GM21737 (cell line): Measurements from ENCODE around the gene KLK2.
A peak's percentile ranks its signal among the peaks of the same experiment; 100 is the strongest.
"Not testable (repeated sequence)": the region's sequence is repeated elsewhere in the genome, so short reads cannot be mapped to it uniquely, and the experiment has no call there.

Experiments used
- ATAC-seq: cut with Tn5 transposase; IDR thresholded peaks from one replicate; pipeline ENCODE4 v1.9.1; 2021; ENCODE audit warnings: mild to moderate bottlenecking, moderate library complexity; ENCODE audit not compliant: unreplicated experiment

The KLK2 gene

DNA sequence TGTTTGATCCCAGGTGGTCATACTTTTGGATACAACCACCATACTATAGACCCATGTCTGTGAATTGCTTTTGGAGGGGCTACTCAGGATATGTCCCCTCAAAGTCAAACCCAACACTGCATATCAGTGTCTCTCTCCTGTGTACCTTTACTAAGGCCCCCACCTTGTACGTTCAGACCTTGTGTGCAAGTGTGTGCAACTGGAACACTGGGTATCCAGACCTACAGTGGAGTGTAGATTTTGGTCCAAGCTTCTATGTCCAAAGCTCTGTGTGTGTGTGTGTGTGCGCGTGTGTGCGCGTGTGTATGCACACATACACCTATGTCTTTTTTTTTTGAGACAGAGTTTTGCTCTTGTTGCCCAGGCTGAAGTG lies 18.0 kb downstream of the KLK2 start:
- no peak for ATAC-seq

DNA sequence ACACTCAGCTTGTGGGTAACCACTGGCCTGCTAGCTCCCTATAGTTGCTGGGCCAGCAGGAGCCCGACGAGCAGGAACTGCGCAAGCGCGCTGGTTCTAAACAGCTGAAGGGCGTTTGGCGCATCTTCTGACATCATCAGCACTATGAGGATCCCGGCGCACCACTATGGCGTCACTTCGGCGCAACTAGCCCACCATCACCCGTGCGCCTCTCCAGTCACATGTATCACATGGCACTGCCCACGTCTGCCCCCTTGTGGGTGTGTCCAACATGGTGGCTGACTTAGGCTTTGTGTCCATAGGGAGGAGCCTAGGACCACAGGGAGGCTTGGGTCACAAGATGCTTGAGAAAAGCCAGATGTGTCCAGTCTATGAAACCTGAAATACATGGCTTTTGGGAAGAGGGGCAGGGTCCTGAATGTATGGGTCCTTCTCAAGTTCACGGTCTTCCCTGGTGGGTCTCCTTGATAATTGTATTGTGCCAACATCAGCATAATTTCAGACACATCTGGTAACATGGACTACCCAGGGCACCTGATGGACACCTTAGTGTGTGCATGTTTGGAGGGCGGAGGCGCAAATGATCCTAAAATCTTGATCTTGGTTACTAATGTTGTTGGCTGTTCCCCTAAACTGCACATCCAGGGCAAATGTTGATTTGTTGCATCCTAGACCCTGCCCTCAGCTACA lies 20.0 kb downstream of the KLK2 start:
- no peak for ATAC-seq

DNA sequence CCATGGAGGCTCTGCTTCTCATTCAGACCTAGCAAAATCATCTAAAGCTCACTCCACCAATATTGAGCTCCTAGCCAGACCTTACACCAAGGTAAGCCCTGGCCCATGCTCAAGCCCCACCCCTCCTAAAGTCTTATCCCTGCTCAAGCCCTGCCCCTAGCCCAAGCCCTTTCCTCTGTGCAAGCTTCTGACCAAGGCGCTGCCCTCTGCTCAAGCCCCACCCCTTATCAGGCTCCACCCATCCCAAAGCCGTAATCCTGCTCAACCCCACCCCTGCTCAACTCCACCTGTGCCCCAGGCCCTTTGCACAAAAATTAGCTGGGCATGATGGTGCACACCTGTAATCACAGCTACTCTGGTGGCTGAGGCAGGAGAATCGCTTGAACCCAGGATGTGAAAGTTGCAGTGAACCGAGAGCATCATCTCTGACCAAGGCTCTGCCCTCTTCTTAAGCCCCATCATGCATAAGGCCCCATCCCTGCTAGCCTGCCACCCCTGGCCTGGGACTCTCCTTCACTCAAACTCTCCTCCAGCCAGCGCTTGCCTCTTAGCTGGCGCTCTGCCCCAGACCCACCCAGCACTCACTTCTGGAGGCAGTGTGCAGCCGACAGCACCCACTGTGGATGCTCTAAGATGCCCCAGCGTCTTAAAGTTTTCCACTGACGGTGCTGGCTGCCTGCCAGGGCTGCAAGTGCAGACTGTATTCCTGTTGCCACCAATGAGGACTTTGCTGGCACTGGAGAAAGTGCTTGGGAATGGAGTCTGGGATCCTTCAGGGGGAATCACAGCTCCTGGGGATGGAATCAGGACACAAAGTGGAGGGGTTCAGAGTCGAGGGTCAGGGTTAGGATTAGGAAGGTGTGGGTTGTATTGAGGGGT lies 21.5 kb downstream of the KLK2 start:
- no peak for ATAC-seq

DNA sequence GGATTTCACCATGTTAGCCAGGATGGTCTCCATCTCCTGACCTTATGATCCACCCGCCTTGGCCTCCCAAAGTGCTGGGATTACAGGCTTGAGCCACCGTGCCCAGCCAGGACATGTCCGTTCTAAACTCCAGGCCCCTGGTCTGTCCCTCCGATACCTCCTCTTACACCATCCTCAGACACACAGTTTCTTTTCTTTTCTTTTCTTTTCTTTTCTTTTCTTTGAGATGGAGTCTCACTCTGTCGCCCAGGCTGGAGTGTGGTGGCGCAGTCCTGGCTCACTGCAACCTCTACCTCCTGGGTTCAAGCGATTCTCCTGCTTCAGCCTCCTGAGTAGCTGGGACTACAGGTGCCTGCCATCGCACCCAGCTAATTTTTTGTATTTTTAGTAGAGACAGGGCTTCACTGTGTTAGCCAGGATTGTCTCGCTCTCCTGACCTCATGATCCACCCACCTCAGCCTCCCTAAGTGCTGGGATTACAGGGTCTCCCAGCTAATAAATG lies 22.9 kb downstream of the KLK2 start:
- ATAC-seq = not testable (repeated sequence)

DNA sequence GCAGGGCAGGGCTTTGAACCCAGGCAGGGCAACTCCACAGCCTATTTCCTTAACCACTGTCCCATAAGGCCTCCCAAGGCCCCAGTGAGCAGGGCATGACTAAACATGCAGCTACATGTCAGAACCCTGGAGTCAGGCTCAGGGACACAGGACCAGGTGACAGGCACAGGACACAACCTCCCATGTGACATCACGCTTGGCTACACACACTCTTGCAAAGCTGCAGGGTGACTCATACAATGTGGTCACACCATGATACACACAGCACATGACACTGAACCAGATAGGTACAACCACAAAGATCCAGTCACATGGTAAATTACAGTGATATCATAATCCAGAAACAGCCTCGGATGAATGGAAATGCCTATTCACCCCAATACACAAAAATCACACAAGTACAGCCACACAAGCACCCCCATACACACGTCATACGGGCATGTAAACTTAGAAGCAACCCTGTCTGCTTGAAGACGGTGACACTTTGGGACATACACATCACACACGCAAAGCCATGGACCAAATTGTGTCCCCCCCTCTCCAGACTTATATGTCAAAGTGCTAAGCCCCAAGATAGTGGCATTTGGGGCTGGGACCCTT lies 23.5 kb downstream of the KLK2 start:
- ATAC-seq = peak; percentile 75

DNA sequence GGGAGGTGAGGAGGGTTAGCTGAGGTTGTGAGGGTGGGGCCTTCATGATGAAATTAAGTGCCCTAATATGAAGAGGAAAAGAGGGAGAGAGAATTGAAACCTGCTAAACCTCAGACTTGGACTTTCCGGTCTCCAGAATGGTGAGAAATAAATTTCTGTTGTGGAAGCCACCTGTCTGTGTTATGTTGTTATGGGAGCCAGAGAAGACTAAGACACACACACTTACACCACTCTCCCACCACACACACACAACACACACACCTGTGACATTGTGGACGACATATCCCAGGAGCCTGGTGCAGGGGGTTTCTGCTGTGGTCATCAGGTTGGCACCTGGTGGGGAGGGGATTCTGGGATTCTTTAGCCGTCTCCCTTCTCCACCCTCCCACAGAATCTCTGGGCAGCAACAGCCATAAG lies 24.0 kb downstream of the KLK2 start:
- peak; percentile 25 for ATAC-seq

DNA sequence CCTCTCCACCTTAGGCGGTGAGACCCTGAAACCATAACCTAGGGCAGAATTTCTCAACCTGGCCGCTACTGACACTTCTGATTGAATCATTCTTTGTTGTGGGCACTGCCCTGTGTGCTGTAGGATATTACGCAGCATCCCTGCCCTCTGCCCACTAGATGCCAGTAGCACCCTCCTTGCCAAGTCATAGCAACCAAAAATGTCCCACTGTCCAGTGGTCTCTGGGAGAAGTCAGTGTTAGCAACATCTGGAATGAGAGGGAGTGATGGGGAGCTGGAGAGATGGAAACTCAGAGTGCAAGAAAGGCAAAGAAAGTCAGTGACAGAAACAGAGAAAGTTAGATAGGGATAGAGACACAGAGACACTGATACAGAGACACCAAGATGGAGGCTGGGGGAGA lies 24.4 kb downstream of the KLK2 start:
- ATAC-seq = no peak

DNA sequence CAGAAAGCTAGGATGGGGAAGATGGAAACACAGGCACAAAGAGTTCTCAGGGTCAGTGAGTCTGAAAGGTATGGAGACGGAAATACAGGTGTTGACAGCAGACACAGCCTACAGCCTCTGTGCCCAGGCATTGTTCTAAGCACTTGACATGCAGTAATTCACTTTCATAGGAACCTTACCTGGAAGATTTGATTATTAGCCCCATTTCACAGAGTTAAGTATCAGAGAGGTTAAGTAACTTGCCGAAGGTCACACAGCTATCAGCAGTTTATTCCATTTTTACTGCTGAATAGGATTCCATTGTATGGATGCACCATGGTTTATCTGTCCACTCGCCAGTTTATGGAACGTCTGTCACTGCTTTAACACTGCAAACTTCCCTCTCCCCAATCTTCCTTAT lies 24.8 kb downstream of the KLK2 start:
- ATAC-seq = no peak

DNA sequence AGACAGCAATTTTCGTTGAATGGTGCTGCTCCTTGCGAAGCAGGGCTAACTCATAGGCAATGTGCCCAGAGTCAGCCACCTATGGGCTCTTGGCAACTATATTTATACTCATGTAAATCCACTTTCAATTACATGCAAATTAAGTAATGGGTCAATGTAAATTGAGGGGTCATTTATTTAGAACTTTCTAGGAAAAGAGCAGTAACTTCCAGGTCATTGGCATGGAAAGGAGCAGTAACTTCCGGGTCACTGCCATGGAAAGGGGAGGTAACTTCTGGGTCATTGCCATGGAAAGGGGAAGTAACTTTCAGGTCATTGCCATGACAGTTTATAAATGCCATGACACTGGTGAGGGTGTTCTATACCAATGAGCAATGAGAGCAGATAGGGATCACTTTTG lies 26.3 kb downstream of the KLK2 start:
- ATAC-seq = no peak

DNA sequence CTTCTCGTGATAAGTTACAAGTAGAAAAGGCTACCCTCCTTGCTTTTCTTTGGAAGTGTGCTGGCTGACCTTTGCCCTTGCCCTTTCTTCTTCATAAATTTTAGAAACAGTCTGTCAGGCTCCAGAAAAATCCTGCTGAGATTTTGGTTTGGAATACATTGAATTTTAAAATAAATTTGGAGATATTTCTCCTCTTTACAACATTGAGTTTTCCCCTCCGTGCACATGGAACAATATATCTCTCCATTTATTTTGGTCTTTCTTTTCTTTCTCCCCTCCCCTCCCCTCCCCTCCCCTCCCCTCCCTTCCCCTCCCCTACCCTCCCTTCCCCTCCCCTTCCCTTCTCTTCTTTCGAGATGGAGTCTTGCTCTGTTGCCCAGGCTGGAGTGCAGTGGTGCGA lies 29.4 kb downstream of the KLK2 start:
- no peak for ATAC-seq

DNA sequence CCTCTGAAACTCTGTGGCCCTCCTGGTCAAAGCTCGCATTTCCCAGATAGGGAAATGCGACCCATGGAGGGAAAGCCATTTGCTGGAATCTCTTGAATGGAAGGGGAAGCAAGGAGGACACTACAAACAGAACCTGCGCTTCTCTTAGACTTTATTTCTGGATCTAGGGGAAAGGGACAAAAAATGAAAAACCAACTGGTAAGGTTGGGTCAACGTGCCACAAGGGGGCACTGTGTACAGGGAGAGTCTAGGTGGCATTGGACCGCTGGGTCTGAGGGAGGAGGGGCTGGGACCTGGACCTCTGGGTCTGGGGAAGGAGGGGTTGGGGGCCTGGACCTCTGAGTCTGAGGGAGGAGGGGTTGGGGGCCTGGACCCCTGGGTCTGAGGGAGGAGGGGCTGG lies 33.0 kb downstream of the KLK2 start:
- no peak for ATAC-seq

DNA sequence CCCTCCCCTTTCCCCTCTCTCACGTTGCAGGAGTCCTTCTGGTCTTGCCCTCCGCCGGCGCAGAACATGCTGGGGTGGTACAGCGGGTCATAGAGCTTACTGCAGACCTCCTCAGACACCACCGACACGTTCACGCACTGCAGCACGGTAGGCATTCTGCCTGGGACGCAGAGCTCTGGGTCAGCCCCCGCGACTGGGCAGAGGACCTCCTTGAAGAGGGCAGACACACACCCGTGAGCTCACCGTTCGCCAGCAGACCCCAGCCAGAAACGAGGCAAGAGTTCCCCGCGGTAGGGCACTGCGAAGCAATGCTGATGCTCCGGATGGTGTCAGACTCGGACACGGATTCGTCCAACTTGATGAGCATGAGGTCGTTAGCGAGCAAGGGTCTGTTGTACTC lies 35.1 kb downstream of the KLK2 start:
- no peak for ATAC-seq

DNA sequence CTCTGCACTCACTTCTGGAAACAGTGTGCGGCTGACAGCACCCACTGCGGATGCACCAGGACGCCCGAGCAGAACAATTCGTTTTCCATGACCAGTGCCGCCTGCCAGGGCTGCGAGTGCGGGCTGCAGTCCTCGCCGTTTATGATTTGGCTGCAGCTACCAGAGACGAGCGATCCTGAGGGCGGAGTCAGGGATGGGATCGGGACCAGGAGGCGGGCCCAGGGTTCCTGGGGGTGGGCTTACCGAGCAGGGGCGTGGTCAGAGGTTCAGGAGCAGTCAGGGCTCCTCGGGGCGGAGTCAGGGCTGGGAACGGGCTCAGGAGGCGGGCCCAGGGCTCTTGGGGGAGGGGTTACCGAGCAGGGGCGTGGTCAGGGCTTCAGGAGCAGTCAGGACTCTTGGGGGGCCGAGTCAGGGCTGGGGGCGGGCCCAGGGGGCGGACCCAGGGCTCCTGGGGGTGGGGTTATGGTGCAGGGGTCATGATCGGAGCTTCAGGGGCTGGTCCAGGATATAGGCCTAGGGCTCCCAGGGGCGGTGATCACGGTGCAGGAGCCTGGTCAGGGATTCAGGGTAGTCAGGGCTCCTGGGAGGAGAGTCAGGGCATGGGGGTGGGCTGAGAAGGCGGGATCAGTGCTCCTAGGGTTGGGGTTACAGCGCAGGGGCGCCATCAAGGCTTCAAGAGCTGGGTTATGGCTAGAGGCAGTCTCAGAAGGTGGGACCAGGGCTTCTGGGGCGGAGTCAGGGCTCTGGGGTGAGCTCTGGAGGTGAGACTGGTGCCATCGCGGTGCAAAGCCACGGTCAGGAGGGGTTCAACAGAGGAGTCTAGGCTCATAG lies 36.2 kb downstream of the KLK2 start:
- ATAC-seq = no peak

DNA sequence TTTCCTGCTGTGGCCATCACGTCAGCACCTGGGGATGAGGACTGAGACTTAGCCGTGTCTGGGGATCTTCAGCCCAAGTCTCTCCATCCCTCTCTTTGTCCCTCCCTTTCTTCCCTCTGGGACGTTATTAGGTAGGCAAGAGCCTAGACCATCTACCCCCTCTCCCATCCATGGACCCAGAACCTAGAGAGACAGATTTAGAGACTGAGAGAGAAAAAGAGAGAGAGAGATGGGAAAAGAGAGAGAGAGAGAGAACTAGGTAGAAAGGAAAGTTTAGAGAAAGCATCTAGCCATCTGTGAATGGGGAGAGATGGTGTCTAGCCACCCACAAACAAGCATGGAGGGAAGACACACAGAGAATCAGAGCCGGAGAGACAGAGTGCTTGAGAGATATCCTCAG lies 37.5 kb downstream of the KLK2 start:
- ATAC-seq = no peak

DNA sequence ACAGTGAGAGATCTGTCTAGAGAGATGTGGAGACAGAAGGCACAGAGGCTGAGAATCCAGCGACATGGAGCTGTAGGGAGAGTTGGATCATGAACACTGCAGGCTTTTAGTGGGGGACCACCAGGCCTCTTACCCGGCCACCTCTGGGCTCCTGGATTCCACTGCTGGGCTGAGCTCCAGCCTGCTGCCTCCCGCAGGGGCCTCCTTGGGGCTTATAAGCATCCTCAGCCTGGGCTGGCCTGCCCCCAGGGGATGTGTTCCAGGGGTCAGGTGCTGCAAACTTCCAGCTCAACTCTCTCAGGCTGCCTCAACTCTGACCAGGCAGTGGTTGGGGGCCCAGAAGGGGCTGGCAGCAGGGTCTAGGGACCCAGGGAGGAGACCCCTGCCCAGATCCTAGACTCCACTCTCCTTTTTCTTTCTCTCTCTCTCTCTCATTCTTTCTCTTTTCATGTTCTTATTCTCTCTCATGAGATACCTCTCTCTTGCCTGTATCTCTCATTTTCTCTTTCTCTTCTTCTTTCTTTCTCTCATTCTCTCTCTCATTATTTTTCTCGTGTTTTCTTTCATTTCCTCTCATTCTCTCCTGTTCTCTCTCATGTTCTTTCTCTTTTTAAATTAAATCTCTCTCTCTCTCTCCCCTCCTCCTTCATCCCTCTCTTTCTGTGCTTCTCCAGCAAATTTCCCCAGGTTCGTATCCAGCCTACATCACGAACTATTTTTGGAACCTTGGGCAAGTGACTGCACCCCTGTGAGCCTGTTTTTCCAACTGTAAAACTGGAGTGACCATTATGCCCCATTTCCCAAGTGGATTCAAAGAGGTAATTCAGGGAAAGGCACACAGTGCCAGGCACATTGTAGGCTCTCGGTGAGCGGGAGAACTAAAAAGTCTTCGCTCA lies 38.2 kb downstream of the KLK2 start, which contains the start of gene KLK4:
Gene KLK4, minus strand, starts transcription at position 190 of the 896 bp plus-strand sequence. CDS start 657 bp downstream, outside the sequence.
- ATAC-seq = no peak

DNA sequence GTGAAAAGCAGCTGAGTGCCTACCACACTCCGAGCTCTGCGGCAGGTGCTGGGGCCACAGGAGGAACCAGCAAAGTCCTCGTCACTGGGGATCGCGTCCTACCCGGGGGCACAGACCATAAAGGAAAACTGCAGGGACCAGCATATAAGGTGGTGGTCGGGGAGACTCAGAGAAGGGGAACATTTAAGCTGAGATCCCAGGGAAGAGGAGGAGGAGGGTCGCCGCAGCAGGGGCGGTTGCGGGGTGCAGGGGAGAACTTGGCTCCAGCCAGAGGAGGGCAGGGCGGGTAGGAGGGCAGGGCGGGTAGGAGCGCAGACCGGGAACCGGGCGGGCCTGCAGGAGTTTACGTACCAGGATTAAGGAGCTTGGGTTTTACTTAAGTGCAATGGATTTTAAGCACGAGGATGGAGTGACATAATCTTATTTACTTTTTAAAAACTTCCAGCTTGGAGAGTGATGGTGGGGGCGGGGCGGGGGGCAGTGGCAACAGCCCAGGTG lies 38.9 kb downstream of the KLK2 start:
- ATAC-seq = no peak

DNA sequence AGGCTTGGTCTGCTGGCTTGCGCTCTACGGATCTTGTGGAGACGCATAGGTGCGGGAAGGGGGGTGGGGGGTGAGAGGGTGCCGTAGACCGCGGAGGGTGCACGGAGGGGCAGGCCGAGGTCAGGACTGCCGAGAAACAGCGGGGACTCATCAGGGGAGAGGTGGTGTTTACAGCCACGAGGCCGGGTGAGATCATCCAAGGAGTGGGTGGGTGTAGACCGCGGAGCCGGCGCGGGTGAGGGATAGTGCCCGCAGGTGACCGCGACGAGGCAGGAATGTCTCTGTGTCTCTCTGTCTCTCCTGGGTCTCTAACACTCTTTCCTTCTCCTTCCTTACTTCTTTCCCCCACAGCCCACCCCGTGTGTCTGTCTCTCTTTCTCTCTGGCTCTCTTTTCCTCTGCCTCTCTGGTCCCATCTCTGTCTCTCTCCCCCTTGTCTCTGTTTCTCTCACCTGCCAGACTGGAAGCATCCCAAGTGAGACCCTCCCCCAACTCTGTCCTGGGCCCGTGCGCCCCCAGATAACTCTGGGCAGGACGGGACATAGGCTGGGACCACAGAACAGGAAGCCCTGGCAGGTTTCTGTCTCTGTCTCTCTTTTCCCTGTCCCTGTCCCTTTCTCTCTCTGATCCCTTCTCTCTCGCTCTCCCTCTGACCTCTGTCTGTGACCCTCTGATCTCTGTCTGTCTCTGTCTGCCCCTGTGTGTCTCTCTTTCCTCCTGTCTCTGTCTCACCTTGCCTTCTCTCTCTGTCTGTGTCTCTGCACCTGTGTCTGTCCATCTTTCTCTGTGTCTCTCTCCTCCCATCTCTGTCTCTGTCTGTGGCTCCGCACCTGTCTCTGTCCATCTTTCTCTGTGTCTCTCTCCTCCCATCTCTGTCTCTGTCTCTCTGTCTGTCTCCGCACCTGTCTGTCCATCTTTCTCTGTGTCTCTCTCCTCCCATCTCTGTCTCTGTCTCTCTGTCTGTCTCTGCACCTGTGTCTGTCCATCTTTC lies 39.8 kb downstream of the KLK2 start:
- no peak for ATAC-seq

DNA sequence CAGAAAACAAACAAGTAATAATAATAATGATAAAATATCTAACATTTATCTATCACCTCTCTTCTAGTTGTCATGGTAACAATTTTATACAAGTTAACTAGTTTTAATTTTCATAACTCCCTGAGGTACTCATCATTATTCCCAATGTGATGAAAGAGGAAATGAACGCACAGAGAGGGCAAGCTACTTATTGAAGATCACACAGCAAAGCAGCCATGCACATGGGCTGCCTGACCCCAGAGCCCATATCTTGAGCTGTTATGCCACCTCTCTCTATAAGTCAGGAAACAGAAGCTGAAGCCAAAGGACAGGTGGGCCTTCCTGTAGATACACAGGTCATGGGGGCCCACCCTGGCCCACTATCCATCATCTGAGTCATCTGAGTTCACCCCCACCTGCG lies 42.8 kb downstream of the KLK2 start:
- no peak for ATAC-seq
